HG03460 (cell line): Measurements from ENCODE around the gene SH2D4B.
A peak's percentile ranks its signal among the peaks of the same experiment; 100 is the strongest.

Experiments used
- ATAC-seq: cut with Tn5 transposase; IDR thresholded peaks from one replicate; pipeline ENCODE4 v1.9.1; 2021; ENCODE audit not compliant: unreplicated experiment

Gene SH2D4B

GRCh38 chr10:80537736-80538480 lies at the start of gene SH2D4B:
SH2D4B (plus strand) TSS chr10:80537902; CDS start chr10:80538332, 430 bp downstream.
- ATAC-seq, result no peak

GRCh38 chr10:80488539-80489066 lies 49.1 kb upstream of the SH2D4B start:
- no peak for ATAC-seq

- ATAC-seq, result no peak
Measured at GRCh38 chr10:80489371-80490112, 48.2 kb upstream of the SH2D4B start.

GRCh38 chr10:80491251-80492102 lies 46.2 kb upstream of the SH2D4B start:
- ATAC-seq, result no peak

- ATAC-seq, result peak; percentile 24
Measured at GRCh38 chr10:80492848-80493521, 44.7 kb upstream of the SH2D4B start.

GRCh38 chr10:80493522-80494051 lies 44.1 kb upstream of the SH2D4B start:
- peak; percentile 49 for ATAC-seq

GRCh38 chr10:80496555-80497172 lies 41.0 kb upstream of the SH2D4B start:
- ATAC-seq, result no peak

GRCh38 chr10:80497187-80498077 lies 40.3 kb upstream of the SH2D4B start:
- no peak for ATAC-seq

GRCh38 chr10:80498078-80498832 lies 39.4 kb upstream of the SH2D4B start:
- ATAC-seq, result no peak

GRCh38 chr10:80498833-80499741 lies 38.6 kb upstream of the SH2D4B start:
- ATAC-seq, result no peak

GRCh38 chr10:80500572-80501380 lies 36.9 kb upstream of the SH2D4B start:
- ATAC-seq, result peak; percentile 62

- no peak for ATAC-seq
Measured at GRCh38 chr10:80501381-80501912, 36.3 kb upstream of the SH2D4B start.

- ATAC-seq, result no peak
Measured at GRCh38 chr10:80501913-80502521, 35.7 kb upstream of the SH2D4B start.

GRCh38 chr10:80502621-80503583 lies 34.8 kb upstream of the SH2D4B start:
- no peak for ATAC-seq
